ENCODE results near the gene CALML3. TPM values are rescaled to one million over a fixed set of nuclear protein-coding genes. Genes with fewer than 3 reads are reported as not detected.

The CALML3 gene
- total RNA-seq, result under 0.01 TPM in 1 of 2 replicates, not detected in the other

GRCh38 chr10:5524641-5525560, at the start of gene CALML3:
Gene CALML3 (plus strand): TSS chr10:5524961. CDS start chr10:5525086, 125 bp downstream.

GRCh38 chr10:5499493-5500140, 25.1 kb upstream of the CALML3 start, which contains the start of gene CALML5:
Gene CALML5 (minus strand): TSS chr10:5499570. CDS start chr10:5499438, 132 bp downstream.

Other genes starting within 250 kb of the CALML3 start
- not detected in 2 replicates for gene UCN3, start 160.0 kb upstream of the CALML3 start, total RNA-seq
- not detected in 2 replicates for gene TUBAL3, start 120.1 kb upstream of the CALML3 start, total RNA-seq
- gene NET1, start 112.4 kb upstream of the CALML3 start, total RNA-seq, result 8.8 TPM in 2 replicates
- gene CALML5, start 25.4 kb upstream of the CALML3 start, total RNA-seq, result not detected in 2 replicates
- gene ASB13, start 141.6 kb downstream of the CALML3 start, total RNA-seq, result 10.4 and 11.3 TPM in 2 replicates
- gene TASOR2, start 159.9 kb downstream of the CALML3 start, total RNA-seq, result 42.8 and 60.8 TPM in 2 replicates

Measured in smooth muscle cell of bladder (primary cell).